IPS DF 4.7 (cell line): Measurements from ENCODE around the gene ADAMTSL3.

Experiments used
- DNase-seq: peaks from one replicate; pipeline ENCODE4 v3.0.0-alpha.2; 2013; ENCODE audit warnings: low spot score; ENCODE audit errors: extremely low read depth

The ADAMTSL3 gene

GRCh38 chr15:83653639-83654378 lies at the start of gene ADAMTSL3:
ADAMTSL3 (plus strand) TSS chr15:83654123; CDS start chr15:83655762, 1,639 bp downstream.
- DNase-seq, result no peak

DNA sequence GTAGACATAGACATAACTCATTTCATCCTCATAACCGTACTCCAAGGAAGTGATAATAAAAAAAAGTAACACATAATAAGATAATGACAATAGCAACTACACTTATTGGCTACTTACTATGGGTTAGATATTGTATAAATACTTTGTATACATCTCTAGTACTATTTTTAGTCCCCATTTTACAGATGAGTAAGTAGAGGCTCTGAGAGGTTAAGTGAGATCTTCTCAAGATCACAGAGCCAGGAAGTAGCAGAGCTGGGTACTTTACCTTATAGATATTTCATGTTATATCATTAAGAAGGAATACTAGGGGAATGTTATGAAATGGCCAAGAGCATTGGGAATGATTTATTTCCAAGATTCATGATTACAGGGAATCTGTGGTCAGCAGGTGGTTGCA lies 49.4 kb upstream of the ADAMTSL3 start:
- DNase-seq, result no peak

DNA sequence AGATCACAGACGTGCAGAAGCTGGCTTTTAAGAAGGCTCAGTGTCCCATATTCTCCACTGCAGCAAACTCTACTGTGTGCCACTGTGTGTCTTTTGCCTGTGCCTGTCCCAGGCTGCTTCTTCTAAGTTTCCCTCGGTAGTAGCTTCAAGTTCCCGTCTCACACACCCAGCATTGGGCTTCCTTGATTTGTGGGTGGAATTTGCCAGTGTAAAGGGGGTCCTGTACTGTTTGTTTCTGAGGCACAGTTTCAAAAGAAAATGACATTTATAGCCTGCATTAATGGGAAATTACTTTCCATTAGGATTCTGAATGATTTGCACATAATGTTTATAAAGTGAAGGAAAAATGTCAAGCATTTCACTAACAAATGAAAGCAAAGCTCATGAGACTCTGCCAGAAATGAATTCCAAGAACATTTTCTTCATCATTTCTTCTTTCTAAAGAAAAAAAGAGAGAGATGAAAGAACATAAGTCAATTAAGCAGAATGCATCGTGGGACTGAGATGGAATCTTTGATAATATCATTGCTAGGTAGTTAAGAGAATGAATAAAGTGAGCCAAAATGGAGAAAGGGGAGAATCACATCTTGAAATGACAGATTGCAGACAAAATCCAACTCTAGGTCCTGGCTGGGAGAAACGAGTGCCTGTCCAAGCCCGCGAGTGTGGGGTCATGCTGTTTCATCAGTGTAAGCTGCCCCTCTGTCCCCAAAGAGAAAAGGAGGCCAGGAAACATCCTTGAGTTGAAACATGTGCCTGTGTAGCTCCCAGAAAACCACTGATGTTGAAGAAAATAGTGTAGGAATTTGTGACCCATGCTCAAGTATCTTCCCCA lies 48.6 kb upstream of the ADAMTSL3 start:
- DNase-seq, result no peak

DNA sequence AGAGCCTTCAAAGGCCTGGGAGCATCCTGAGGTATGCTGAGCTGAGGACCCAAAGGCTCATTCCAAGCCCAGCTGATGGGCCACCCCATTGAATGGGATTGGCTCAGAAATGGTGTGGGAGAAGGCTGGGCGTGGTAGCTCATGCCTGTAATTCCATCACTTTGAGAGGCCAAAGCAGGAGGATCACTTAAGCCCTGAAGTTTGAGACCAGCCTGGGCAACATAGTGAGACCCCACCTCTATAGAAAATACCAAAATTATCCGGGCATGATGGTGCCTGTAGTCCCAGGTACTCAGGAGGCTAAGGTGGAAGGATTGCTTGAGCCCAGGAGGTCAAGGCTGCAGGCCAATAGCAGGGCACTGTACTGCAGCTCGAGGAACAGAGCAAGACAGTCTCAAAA lies 43.8 kb upstream of the ADAMTSL3 start:
- no peak for DNase-seq

DNA sequence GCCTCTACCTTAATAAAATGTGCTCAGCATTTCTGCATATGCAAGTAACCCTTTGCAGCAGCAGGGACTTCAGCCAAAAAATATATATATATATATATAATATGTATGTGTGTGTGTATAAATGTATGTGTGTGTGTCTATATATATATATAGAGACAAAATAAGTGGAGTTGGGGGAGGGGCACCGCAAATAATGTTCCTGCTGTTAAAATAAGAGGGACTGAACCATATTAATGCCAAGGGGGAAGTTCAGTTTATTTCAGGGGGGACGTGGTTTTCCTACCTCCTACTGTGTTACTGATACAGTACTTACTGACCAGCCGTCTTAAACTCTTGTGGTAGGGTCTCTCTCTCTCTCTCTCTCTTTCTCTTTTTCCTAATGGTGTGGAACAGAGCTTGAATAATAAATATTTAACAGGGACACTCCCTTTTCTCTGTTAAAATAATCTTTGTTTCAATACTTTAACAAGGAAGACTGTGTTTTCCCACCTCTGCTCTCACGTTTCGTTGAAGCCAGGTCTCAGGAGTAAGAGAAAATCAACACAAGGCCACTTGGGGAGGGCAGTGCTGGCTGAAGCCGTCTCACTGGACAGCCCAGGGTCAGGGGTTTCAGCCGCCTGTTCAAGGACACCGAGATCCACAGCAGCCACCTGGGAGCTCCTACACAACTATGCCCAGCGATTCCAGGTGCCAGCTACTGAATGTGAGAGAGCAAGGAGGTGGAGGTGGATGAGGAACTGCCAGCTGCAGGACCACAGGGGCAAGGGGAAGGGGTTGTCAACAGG lies 42.8 kb upstream of the ADAMTSL3 start:
- no peak for DNase-seq

DNA sequence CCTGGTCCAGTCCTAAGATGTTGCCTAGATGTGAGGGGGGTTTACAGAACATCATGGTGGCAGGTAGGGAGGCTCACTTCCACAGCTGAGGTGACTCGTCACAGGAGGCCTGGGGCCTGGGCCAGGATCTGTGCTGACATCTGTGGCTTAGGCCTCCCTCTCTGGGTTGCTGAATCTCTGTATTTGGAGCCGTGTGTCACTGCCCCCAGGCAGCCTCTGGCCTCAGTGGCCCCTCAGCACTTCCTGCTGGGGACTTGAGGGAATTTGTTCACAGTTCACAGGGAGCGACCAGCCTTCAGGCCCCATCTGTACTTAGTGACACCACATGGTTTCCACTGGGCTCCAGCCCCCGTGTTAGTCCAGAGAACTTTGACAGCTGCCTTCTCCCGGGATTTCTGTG lies 41.7 kb upstream of the ADAMTSL3 start:
- DNase-seq, result no peak

- no peak for DNase-seq
Measured at GRCh38 chr15:83612898-83613635, 40.9 kb upstream of the ADAMTSL3 start.

DNA sequence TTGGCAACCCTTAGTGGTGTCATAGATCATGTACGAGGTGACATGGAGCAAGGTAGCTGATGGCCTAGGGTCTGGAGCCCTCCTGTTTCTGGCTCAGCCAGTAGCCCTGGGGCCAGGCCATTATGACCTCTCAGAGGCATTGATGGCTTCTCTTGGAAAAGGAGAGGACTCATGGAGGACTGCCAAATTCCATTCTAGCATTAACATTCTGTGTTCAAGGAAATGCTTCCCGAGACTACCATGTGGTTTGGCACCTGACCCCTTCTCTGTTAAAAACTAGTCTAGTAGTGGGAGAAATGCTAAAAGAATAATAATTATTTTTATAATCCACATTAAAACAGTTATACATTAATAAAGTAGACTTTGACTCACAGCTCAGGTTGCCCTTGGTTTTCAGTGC lies 40.2 kb upstream of the ADAMTSL3 start:
- DNase-seq, result no peak

DNA sequence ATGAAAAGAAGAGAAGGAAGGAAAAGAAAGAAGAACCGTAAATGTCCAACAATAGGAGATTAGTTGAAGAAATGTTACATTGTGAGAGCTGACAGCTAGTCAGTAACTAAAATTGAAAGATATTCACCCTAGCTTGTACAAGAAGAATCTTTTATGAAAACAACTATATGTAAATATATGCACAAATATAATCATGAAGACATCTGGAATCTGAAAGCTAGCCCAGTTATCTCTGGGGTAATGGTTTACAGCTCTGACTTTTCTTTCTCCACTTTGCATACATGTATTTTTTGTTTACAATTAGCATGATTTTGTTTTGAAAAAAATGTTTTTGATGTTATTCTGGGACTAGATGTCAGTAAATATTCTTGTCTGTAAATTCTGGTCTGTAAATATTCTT lies 37.1 kb upstream of the ADAMTSL3 start:
- no peak for DNase-seq

GRCh38 chr15:83626171-83626802 lies 27.6 kb upstream of the ADAMTSL3 start:
- DNase-seq, result no peak

GRCh38 chr15:83631534-83631933 lies 22.4 kb upstream of the ADAMTSL3 start:
- DNase-seq, result no peak

GRCh38 chr15:83643201-83643600 lies 10.7 kb upstream of the ADAMTSL3 start:
- DNase-seq, result no peak

- DNase-seq, result no peak
Measured at GRCh38 chr15:83644439-83644838, 9.5 kb upstream of the ADAMTSL3 start.

GRCh38 chr15:83650831-83651230 lies 3.1 kb upstream of the ADAMTSL3 start:
- DNase-seq, result no peak

GRCh38 chr15:83651541-83651940 lies 2.4 kb upstream of the ADAMTSL3 start:
- no peak for DNase-seq

GRCh38 chr15:83652626-83653204 lies 1.2 kb upstream of the ADAMTSL3 start:
- no peak for DNase-seq

DNA sequence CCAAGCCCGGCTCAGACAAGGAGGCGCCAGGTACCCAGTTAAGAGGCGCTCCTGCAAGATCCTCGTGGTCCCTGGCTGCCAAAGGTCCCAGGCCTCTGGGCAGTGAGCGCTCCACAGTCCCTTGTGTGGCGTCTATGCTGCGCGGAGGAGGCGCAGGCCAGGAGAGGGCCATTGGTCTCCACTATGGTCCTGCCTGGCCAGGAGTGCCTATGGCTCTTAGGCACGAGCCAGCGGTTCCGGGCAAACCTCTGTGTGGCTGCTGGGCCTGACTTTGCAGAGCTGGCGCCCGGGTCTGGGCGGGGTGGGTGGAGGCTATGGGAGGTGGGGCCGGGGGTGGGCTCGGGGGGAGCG lies 660 bp upstream of the ADAMTSL3 start:
- no peak for DNase-seq

DNA sequence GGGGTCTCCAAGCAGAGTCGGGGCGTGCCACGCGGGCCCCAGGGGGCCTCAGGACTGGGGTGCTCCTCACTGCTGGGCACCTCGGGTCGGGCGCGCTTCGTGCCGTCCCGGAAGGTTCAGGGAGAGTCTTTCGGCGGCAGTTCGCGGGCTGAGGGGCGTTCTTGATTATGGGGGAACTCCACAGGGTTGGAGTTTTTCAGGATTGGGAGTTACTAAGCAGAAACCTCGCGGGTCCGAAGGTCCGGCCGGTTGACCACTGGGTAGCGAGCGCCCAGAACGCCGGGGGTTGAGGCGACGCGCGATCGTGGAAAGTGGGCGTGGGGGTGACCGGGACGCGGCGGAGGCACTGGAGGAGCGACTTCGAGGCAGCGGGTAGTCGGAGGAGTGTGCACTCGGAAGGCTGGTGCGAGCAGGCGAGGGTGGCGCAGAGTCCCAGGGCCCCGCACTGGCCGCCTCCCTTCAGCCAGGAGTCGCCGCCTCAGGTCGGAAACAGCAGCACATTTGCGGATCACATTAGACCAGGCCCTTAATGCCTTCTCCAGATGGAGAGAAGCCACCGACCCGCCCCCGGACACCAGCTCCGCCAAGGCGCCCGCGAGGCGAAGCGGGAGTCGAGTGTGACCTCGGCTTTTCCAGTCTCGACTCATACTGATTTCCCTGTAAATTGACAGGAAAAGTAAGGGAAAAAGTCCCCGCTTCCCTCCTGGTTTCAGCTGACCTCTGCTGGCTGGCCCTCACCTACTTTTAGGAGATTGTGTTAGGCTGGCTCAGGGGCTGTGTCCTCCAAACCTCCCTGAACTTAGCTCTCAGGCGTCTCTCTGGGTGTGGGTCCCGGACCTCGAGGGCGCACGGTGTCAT lies 685 bp downstream of the ADAMTSL3 start:
- DNase-seq, result no peak

DNA sequence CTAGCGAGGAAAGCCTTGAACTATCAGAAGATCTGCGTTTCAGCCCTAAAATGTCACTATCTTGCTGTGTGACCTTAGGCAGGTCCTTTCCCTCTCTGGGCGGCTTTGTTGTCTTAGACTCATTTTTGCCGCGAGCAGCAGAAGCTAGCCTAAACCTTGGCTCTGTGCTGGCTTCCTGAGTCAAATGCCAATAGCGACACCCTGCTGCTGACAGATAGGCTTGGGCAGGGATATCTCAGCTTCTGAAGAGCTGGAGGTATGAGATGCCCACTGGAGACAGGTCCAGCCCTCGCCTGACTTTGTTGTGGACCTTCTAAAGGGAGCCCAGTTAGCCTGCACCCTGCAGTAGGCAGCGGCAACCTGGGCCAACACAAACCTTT lies 1.3 kb downstream of the ADAMTSL3 start:
- DNase-seq, result no peak

DNA sequence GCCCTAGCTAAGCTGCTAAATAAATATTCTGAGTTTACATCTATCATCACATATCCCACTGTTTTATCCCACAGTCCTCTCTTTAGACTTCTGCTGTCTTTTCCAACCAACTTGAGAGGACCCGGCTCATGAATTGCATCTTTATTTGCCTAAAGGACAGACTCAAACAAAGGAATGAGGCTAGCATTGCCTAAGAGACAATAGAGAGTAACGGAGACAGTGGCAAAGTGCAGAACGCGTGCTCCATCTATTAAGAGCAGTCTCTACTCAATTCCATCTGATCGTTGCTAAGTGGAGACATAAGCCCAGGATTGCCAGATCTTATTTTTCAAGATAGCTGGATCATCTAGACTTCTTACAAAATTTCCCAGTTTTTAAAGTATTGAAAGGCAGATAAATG lies 2.3 kb downstream of the ADAMTSL3 start:
- no peak for DNase-seq
